Amniotic epithelial cell (primary cell): Measurements from ENCODE around the gene CHFR.
"Not testable (repeated sequence)": the region's sequence is repeated elsewhere in the genome, so short reads cannot be mapped to it uniquely, and the experiment has no call there.

Experiments
- DNase-seq: peaks from one replicate; pipeline ENCODE4 v3.0.0-alpha.2; 2010; ENCODE audit warnings: low read depth

CHFR gene

GRCh38 chr12:132887513-132888351 lies at the start of gene CHFR:
Gene CHFR, minus strand, starts transcription at chr12:132887605. Its CDS starts 277 bp downstream, at chr12:132887328.
- peak; percentile 97 for DNase-seq

GRCh38 chr12:132936921-132937320 lies 49.5 kb upstream of the CHFR start:
- not testable (repeated sequence) for DNase-seq

GRCh38 chr12:132936163-132936562 lies 48.8 kb upstream of the CHFR start:
- no peak for DNase-seq

GRCh38 chr12:132926415-132926833 lies 39.0 kb upstream of the CHFR start:
- DNase-seq = no peak

GRCh38 chr12:132925597-132926414 lies 38.4 kb upstream of the CHFR start:
- DNase-seq = peak; percentile 7

- no peak for DNase-seq
Observed at GRCh38 chr12:132924356-132924755, 37.0 kb upstream of the CHFR start.

- DNase-seq = no peak
Observed at GRCh38 chr12:132923356-132923909, 36.0 kb upstream of the CHFR start.

GRCh38 chr12:132922676-132923075 lies 35.3 kb upstream of the CHFR start:
- no peak for DNase-seq

GRCh38 chr12:132921685-132922084 lies 34.3 kb upstream of the CHFR start:
- DNase-seq = no peak

GRCh38 chr12:132918680-132919079 lies 31.3 kb upstream of the CHFR start:
- no peak for DNase-seq

GRCh38 chr12:132909030-132909368 lies 21.6 kb upstream of the CHFR start:
- DNase-seq = no peak

- peak; percentile 97 for DNase-seq
Observed at GRCh38 chr12:132908145-132909029, 21.0 kb upstream of the CHFR start.

GRCh38 chr12:132907789-132908144 lies 20.4 kb upstream of the CHFR start:
- DNase-seq = not testable (repeated sequence)

- no peak for DNase-seq
Observed at GRCh38 chr12:132907216-132907615, 19.8 kb upstream of the CHFR start.

- peak; percentile 22 for DNase-seq
Observed at GRCh38 chr12:132904718-132905328, 17.4 kb upstream of the CHFR start.

GRCh38 chr12:132899033-132899432 lies 11.6 kb upstream of the CHFR start:
- no peak for DNase-seq

GRCh38 chr12:132888852-132889251 lies 1.4 kb upstream of the CHFR start:
- no peak for DNase-seq

- DNase-seq = no peak
Observed at GRCh38 chr12:132886529-132887477, 602 bp downstream of the CHFR start.

- DNase-seq = peak; percentile 37
Observed at GRCh38 chr12:132881818-132882217, 5.6 kb downstream of the CHFR start.

GRCh38 chr12:132874620-132875019 lies 12.8 kb downstream of the CHFR start:
- DNase-seq = not testable (repeated sequence)
